WTC11 (cell line): ENCODE data around the gene FYCO1. TPM values are rescaled to one million over a fixed set of nuclear protein-coding genes. Genes with fewer than 3 reads are reported as not detected.

ENCODE experiments used
- ATAC-seq: fragments of 200-7000 bp; cut with Tn5 transposase; 2 replicates; pipeline ENCODE4 v1.10.0; 2021; ENCODE audit warnings: mild to moderate bottlenecking, moderate library complexity
- CTCF ChIA-PET: fragments of 300-600 bp; sonication (Branson Sonifier 250); formaldehyde crosslinking; loops from one replicate; lab custom pipeline; 2021; ENCODE audit warnings: antibody characterized with exemption; lab: Charles Lee
- POLR2A ChIA-PET: fragments of 350-600 bp; sonication (Branson Sonifier 250); formaldehyde crosslinking; loops from one replicate; lab custom pipeline; 2021; ENCODE audit warnings: antibody characterized with exemption; lab: Charles Lee
- DNase-seq: peaks from one replicate; pipeline ENCODE4 v3.0.0; 2021; ENCODE audit warnings: low spot score
- H3K27ac Mint-ChIP-seq: 2 replicates; pipeline ENCODE4 v1.8.0; 2021; ENCODE audit warnings: mixed read lengths
- H3K27me3 Mint-ChIP-seq: 2 replicates; pipeline ENCODE4 v1.8.0; 2021; ENCODE audit warnings: low read depth, mild to moderate bottlenecking, moderate library complexity, mixed read lengths
- H3K36me3 Mint-ChIP-seq: 2 replicates; pipeline ENCODE4 v1.8.0; 2021; ENCODE audit warnings: mixed read lengths
- H3K4me1 Mint-ChIP-seq: 2 replicates; pipeline ENCODE4 v1.8.0; 2022; ENCODE audit warnings: mixed read lengths
- H3K4me3 Mint-ChIP-seq: 2 replicates; pipeline ENCODE4 v1.8.0; 2021; ENCODE audit warnings: mild to moderate bottlenecking, moderate library complexity, mixed read lengths
- H3K9me3 Mint-ChIP-seq: 2 replicates; pipeline ENCODE4 v1.8.0; 2021; ENCODE audit warnings: mixed read lengths
- ATF1 ChIP-seq: sonication (generic); formaldehyde crosslinking; IDR thresholded peaks from 2 replicates; pipeline ENCODE4 v1.8.1; 2023; ENCODE audit warnings: mild to moderate bottlenecking, moderate library complexity, missing genetic modification reagents
- CREB1 ChIP-seq: sonication (generic); formaldehyde crosslinking; IDR thresholded peaks from 2 replicates; pipeline ENCODE4 v1.8.0; 2023; ENCODE audit warnings: mild to moderate bottlenecking, missing genetic modification reagents
- ETV6 ChIP-seq: sonication (generic); formaldehyde crosslinking; IDR thresholded peaks from 2 replicates; pipeline ENCODE4 v1.8.1; 2022; ENCODE audit warnings: mild to moderate bottlenecking, missing genetic modification reagents
- FOXP1 ChIP-seq: sonication (generic); formaldehyde crosslinking; IDR thresholded peaks from 2 replicates; pipeline ENCODE4 v1.8.0; 2022; ENCODE audit warnings: missing genetic modification reagents, mild to moderate bottlenecking, moderate library complexity, borderline replicate concordance
- GTF2I ChIP-seq: fragments of 250-450 bp; sonication (Bioruptor Pico); conservative IDR thresholded peaks from 2 replicates; pipeline ENCODE4 v1.4.0; 2021; ENCODE audit warnings: mild to moderate bottlenecking
- OVOL2 ChIP-seq: fragments of 250-450 bp; sonication (Bioruptor Pico); IDR thresholded peaks from 2 replicates; pipeline ENCODE4 v1.9.0; 2021; ENCODE audit warnings: mild to moderate bottlenecking, borderline replicate concordance
- RELA ChIP-seq: sonication (generic); formaldehyde crosslinking; IDR thresholded peaks from 2 replicates; pipeline ENCODE4 v1.8.1; 2022; ENCODE audit warnings: missing genetic modification reagents, mild to moderate bottlenecking, borderline replicate concordance
- SMAD4 ChIP-seq: sonication (generic); formaldehyde crosslinking; IDR thresholded peaks from 2 replicates; pipeline ENCODE4 v1.8.0; 2022; ENCODE audit warnings: mild to moderate bottlenecking, missing genetic modification reagents
- ZBTB21 ChIP-seq: sonication (generic); formaldehyde crosslinking; IDR thresholded peaks from 2 replicates; pipeline ENCODE4 v1.8.1; 2023; ENCODE audit warnings: mild to moderate bottlenecking, missing genetic modification reagents, borderline replicate concordance
- ZNF232 ChIP-seq: sonication (generic); formaldehyde crosslinking; IDR thresholded peaks from 2 replicates; pipeline ENCODE4 v1.8.0; 2022; ENCODE audit warnings: mild to moderate bottlenecking, missing genetic modification reagents
- ZNF317 ChIP-seq: sonication (generic); formaldehyde crosslinking; IDR thresholded peaks from 2 replicates; pipeline ENCODE4 v1.8.1; 2023; ENCODE audit warnings: low read depth, mild to moderate bottlenecking, moderate library complexity, missing genetic modification reagents, borderline replicate concordance
- ZNF416 ChIP-seq: fragments of 250-450 bp; sonication (Bioruptor Pico); IDR thresholded peaks from 2 replicates; pipeline ENCODE4 v1.9.0; 2021; ENCODE audit warnings: mild to moderate bottlenecking, inconsistent platforms
- ZNF423 ChIP-seq: fragments of 250-450 bp; sonication (Bioruptor Pico); IDR thresholded peaks from 2 replicates; pipeline ENCODE4 v2.1.2; 2022; ENCODE audit warnings: mild to moderate bottlenecking, moderate library complexity
- ZNF671 ChIP-seq: fragments of 250-450 bp; sonication (Bioruptor Pico); IDR thresholded peaks from 2 replicates; pipeline ENCODE4 v1.8.0; 2021; ENCODE audit warnings: mild to moderate bottlenecking
- total RNA-seq: library from RNA; stranded (reverse); gene quantifications from 3 replicates; pipeline ENCODE4 v1.2.3, GENCODE V29; 2021
- TF ChIP-seq, protein P1 (sequence below): fragments of 250-450 bp; sonication (Bioruptor Pico); IDR thresholded peaks from 2 replicates; pipeline ENCODE4 v2.1.2; 2022; ENCODE audit warnings: mild to moderate bottlenecking, moderate library complexity
- TF ChIP-seq, protein P2 (sequence below): sonication (generic); formaldehyde crosslinking; IDR thresholded peaks from 2 replicates; pipeline ENCODE4 v1.8.0; 2023; ENCODE audit warnings: missing genetic modification reagents
- TF ChIP-seq, protein P3 (sequence below): sonication (generic); formaldehyde crosslinking; IDR thresholded peaks from 2 replicates; pipeline ENCODE4 v1.8.1; 2023; ENCODE audit warnings: mild to moderate bottlenecking, missing genetic modification reagents, moderate library complexity
- TF ChIP-seq, protein P4 (sequence below): sonication (generic); formaldehyde crosslinking; IDR thresholded peaks from 2 replicates; pipeline ENCODE4 v1.8.0; 2022; ENCODE audit warnings: mild to moderate bottlenecking, missing genetic modification reagents
- TF ChIP-seq, protein P5 (sequence below): sonication (generic); formaldehyde crosslinking; IDR thresholded peaks from 2 replicates; pipeline ENCODE4 v1.8.0; 2022; ENCODE audit warnings: mild to moderate bottlenecking, missing genetic modification reagents
- TF ChIP-seq, protein P6 (sequence below): sonication (generic); formaldehyde crosslinking; IDR thresholded peaks from 2 replicates; pipeline ENCODE4 v1.8.1; 2022; ENCODE audit warnings: low read depth, mild to moderate bottlenecking, moderate library complexity, missing genetic modification reagents, borderline replicate concordance
- TF ChIP-seq, protein P7 (sequence below): sonication (generic); formaldehyde crosslinking; IDR thresholded peaks from 2 replicates; pipeline ENCODE4 v1.8.0; 2022; ENCODE audit warnings: mild to moderate bottlenecking, missing genetic modification reagents
- TF ChIP-seq, protein P8 (sequence below): sonication (generic); formaldehyde crosslinking; IDR thresholded peaks from 2 replicates; pipeline ENCODE4 v1.8.0; 2022; ENCODE audit warnings: missing genetic modification reagents

FYCO1 gene
- total RNA-seq, 1 experiment from 2014 or later = 13.9 TPM

DNA sequence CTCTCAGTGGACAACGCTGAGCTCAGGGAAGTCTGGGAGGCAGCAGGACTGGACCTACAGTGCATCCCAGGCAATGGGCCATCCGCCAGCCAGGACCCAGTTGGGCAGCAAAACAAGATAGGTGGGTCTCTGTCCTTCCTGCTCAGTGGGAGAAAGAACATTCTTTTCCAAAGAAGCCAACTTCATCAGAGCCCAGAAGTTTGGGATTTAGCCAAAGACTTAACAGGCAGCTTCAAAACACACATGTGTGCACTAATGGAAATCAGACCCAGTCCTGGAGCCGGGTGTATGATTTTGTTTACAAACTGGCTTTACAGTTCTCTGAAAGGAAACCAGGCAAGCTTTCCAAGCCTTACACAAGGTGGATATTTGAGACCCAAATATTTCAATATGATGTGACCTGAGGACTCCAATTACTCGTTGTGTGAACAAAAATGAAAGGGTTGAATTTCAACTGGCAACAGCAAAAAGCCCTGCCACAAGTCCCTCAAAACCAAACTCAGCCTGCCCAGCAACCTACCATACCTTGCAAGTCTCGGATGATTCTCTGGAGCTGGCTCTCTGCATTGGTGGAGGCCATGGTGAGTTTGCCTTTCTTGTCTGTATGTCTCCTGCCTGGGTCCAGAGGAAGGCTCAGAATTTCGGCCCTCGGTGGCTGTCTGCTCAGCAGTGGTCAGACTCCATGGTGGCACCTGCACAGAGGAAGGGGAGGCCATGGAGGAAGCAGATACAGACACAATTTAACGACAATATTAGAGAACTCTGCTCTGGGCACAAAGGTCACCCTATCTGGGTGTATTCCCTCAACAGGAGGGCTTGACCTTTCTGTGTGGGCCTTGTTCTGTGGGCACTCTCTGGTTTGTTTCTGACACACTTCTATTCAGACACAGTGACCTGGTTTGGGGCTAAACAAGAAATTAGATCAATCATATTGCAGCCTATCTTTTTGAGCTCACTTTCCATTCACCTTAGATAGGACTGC is 11.0 kb downstream of the FYCO1 start (continued):
- TF ChIP-seq ZNF416 (CRISPR knock-in tag) = no peak
- TF ChIP-seq GTF2I = no peak

DNA sequence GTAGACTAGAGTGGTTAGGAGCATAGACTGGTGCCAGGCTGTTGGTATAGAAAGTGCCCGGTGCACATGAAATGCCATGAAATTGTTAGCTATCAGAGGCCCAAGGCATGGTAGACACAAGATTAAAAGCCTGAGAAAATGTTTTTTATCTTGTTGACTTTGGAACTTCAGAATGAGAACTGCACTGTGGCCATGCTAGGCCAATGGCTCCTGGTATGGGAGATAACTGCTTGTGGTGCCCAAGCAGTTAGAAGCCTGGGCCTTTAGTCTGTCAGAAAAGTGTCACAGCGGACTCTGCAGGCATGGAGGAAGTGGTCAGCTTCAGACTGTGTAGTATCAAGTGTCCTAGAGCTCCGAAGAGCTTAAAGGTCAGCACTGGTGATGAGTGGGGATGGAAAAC is 11.9 kb downstream of the FYCO1 start:
- Mint-ChIP-seq H3K27ac (no peak overlapping the region), H3K36me3 (peaks cover 49% of the 10 kb centered on the region), H3K9me3 (no peaks in the 10 kb centered on the region), H3K4me3 (no peak overlapping the region), H3K27me3 (no peaks in the 10 kb centered on the region), H3K4me1 (peaks cover 14% of the 10 kb centered on the region)
- DNase-seq = no peak
- TF ChIP-seq RELA (no peak), ZNF232 (CRISPR knock-in tag) (no peak), ZNF423 (CRISPR knock-in tag) (no peak), ZNF671 (CRISPR knock-in tag) (no peak), OVOL2 (CRISPR knock-in tag) (no peak), ZNF317 (CRISPR knock-in tag) (no peak)
- TF ChIP-seq, protein P1, sequence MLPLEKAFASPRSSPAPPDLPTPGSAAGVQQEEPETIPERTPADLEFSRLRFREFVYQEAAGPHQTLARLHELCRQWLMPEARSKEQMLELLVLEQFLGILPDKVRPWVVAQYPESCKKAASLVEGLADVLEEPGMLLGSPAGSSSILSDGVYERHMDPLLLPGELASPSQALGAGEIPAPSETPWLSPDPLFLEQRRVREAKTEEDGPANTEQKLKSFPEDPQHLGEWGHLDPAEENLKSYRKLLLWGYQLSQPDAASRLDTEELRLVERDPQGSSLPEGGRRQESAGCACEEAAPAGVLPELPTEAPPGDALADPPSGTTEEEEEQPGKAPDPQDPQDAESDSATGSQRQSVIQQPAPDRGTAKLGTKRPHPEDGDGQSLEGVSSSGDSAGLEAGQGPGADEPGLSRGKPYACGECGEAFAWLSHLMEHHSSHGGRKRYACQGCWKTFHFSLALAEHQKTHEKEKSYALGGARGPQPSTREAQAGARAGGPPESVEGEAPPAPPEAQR (CRISPR knock-in tag) = no peak
- TF ChIP-seq, protein P2, sequence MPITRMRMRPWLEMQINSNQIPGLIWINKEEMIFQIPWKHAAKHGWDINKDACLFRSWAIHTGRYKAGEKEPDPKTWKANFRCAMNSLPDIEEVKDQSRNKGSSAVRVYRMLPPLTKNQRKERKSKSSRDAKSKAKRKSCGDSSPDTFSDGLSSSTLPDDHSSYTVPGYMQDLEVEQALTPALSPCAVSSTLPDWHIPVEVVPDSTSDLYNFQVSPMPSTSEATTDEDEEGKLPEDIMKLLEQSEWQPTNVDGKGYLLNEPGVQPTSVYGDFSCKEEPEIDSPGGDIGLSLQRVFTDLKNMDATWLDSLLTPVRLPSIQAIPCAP (CRISPR knock-in tag) = no peak
- TF ChIP-seq, protein P3, sequence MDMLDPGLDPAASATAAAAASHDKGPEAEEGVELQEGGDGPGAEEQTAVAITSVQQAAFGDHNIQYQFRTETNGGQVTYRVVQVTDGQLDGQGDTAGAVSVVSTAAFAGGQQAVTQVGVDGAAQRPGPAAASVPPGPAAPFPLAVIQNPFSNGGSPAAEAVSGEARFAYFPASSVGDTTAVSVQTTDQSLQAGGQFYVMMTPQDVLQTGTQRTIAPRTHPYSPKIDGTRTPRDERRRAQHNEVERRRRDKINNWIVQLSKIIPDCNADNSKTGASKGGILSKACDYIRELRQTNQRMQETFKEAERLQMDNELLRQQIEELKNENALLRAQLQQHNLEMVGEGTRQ (CRISPR knock-in tag) = no peak
- TF ChIP-seq, protein P4, sequence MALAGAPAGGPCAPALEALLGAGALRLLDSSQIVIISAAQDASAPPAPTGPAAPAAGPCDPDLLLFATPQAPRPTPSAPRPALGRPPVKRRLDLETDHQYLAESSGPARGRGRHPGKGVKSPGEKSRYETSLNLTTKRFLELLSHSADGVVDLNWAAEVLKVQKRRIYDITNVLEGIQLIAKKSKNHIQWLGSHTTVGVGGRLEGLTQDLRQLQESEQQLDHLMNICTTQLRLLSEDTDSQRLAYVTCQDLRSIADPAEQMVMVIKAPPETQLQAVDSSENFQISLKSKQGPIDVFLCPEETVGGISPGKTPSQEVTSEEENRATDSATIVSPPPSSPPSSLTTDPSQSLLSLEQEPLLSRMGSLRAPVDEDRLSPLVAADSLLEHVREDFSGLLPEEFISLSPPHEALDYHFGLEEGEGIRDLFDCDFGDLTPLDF (CRISPR knock-in tag) = no peak
- TF ChIP-seq, protein P5, sequence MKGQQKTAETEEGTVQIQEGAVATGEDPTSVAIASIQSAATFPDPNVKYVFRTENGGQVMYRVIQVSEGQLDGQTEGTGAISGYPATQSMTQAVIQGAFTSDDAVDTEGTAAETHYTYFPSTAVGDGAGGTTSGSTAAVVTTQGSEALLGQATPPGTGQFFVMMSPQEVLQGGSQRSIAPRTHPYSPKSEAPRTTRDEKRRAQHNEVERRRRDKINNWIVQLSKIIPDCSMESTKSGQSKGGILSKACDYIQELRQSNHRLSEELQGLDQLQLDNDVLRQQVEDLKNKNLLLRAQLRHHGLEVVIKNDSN = no peak
- no peak for ATAC-seq
- CTCF ChIA-PET = no interaction called here
- POLR2A ChIA-PET = no interaction called here

DNA sequence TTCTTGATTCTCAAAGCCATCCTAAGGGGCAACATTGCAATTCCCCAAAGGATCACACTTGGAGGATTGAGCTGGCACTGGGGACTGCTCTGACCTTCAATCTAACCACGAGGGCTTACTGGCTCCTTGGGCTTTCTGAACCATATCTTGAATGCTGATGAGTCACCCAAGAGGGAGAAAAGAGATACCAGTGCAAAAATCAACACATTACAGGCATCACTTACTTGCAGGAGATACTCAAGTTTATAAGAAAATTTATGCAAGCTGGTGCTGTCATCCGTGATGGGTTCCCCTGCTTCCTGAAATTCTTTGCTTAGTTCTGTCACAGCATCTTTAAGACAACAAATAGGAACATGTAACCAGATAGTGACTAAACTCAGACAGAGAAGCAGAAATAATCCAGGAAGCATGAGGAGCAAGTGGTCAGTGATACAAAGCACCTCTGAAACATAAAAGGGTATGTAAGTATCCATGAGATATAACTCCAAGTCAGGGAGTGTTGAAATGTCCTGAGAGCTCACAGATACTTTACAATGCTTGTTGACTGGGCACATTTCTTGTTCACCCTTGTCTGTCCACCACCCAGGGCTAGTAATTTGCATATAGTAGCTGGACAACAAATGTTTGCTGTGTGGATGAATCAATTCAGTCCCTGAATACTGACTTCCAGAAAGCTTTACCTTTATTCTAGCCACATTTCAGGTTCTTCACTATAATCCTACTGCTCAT is 14.1 kb downstream of the FYCO1 start:
- Mint-ChIP-seq H3K4me1 (no peaks in the 10 kb centered on the region), H3K4me3 (no peak overlapping the region), H3K27ac (no peak overlapping the region), H3K9me3 (no peaks in the 10 kb centered on the region), H3K27me3 (no peaks in the 10 kb centered on the region), H3K36me3 (peaks cover 64% of the 10 kb centered on the region)
- ATAC-seq = no peak
- no peak for DNase-seq
- CTCF ChIA-PET = interaction anchor here (1.6 kb wide), 1 partner anchor 469 kb away, joined by 3 read pairs; no protein-coding TSS in a partner anchor
- POLR2A ChIA-PET = no interaction called here
- TF ChIP-seq ZBTB21 (CRISPR knock-in tag) (no peak), ETV6 (no peak), CREB1 (CRISPR knock-in tag) (no peak), SMAD4 (CRISPR knock-in tag) (no peak), FOXP1 (CRISPR knock-in tag) (no peak), ATF1 (CRISPR knock-in tag) (no peak)
- TF ChIP-seq, protein P6, sequence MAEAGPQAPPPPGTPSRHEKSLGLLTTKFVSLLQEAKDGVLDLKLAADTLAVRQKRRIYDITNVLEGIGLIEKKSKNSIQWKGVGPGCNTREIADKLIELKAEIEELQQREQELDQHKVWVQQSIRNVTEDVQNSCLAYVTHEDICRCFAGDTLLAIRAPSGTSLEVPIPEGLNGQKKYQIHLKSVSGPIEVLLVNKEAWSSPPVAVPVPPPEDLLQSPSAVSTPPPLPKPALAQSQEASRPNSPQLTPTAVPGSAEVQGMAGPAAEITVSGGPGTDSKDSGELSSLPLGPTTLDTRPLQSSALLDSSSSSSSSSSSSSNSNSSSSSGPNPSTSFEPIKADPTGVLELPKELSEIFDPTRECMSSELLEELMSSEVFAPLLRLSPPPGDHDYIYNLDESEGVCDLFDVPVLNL (CRISPR knock-in tag) = no peak
- TF ChIP-seq, protein P7, sequence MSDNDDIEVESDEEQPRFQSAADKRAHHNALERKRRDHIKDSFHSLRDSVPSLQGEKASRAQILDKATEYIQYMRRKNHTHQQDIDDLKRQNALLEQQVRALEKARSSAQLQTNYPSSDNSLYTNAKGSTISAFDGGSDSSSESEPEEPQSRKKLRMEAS = no peak
- TF ChIP-seq, protein P8, sequence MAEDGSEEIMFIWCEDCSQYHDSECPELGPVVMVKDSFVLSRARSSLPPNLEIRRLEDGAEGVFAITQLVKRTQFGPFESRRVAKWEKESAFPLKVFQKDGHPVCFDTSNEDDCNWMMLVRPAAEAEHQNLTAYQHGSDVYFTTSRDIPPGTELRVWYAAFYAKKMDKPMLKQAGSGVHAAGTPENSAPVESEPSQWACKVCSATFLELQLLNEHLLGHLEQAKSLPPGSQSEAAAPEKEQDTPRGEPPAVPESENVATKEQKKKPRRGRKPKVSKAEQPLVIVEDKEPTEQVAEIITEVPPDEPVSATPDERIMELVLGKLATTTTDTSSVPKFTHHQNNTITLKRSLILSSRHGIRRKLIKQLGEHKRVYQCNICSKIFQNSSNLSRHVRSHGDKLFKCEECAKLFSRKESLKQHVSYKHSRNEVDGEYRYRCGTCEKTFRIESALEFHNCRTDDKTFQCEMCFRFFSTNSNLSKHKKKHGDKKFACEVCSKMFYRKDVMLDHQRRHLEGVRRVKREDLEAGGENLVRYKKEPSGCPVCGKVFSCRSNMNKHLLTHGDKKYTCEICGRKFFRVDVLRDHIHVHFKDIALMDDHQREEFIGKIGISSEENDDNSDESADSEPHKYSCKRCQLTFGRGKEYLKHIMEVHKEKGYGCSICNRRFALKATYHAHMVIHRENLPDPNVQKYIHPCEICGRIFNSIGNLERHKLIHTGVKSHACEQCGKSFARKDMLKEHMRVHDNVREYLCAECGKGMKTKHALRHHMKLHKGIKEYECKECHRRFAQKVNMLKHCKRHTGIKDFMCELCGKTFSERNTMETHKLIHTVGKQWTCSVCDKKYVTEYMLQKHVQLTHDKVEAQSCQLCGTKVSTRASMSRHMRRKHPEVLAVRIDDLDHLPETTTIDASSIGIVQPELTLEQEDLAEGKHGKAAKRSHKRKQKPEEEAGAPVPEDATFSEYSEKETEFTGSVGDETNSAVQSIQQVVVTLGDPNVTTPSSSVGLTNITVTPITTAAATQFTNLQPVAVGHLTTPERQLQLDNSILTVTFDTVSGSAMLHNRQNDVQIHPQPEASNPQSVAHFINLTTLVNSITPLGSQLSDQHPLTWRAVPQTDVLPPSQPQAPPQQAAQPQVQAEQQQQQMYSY (CRISPR knock-in tag) = no peak
